Measurements from ENCODE around the gene RMI2. TPM values are rescaled to one million over a fixed set of nuclear protein-coding genes. Genes with fewer than 3 reads are reported as not detected.

Gene RMI2
- total and polyA plus RNA-seq, 9 of the 15 experiments (the other 6 are each of a cell fraction or from before 2014, with no cell fraction given), result 8.0 to 43.4 (median 32.5) TPM

GRCh38 chr16:11296706-11297491 is 48.4 kb upstream of the RMI2 start (continued):
- no peak for TF ChIP-seq HINFP (tag; conservative IDR thresholded peaks at IDR 0.05; ENCODE audit: low read depth)
- TF ChIP-seq ZHX1 (conservative IDR thresholded peaks at IDR 0.05; ENCODE audit: low read length), result no peak
- TF ChIP-seq TCF3 (CRISPR knock-in tag; IDR thresholded peaks at IDR 0.05), result no peak
- TF ChIP-seq ARNT (IDR thresholded peaks at IDR 0.05), result no peak
- TF ChIP-seq GATAD2A (IDR thresholded peaks at IDR 0.05), result no peak
- TF ChIP-seq ZFPM2 (CRISPR knock-in tag; IDR thresholded peaks at IDR 0.05), result no peak
- no peak for TF ChIP-seq FOXJ2 (tag; IDR thresholded peaks at IDR 0.05)
- TF ChIP-seq GABPB1 (CRISPR knock-in tag; IDR thresholded peaks at IDR 0.05), result no peak
- TF ChIP-seq TAF9B (IDR thresholded peaks at IDR 0.05; ENCODE audit: partially characterized antibody), result no peak
- TF ChIP-seq ZNF695 (CRISPR knock-in tag; IDR thresholded peaks at IDR 0.05), result no peak
- no peak for TF ChIP-seq RFX5 (IDR thresholded peaks at IDR 0.05; ENCODE audit: low read depth, low read length)
- TF ChIP-seq CREM (IDR thresholded peaks at IDR 0.05; ENCODE audit: low read depth), result peak; percentile 14; the same call in 1 of the 2 replicates
- no peak for TF ChIP-seq NELFE (IDR thresholded peaks at IDR 0.05; ENCODE audit: insufficient read depth, insufficient read length)
- TF ChIP-seq HDAC6 (IDR thresholded peaks at IDR 0.05; ENCODE audit: low read depth, low read length), result no peak
- TF ChIP-seq ZBTB17 (CRISPR knock-in tag; IDR thresholded peaks at IDR 0.05), result no peak
- 0 out of 4 replicates have a peak, but pooled peaks of 1 of the 2 experiments have one; percentile 15 for TF ChIP-seq MNT (conservative IDR thresholded peaks at IDR 0.05)
- TF ChIP-seq ATF2 (CRISPR knock-in tag; IDR thresholded peaks at IDR 0.05), result no peak
- no peak for TF ChIP-seq CREB3 (tag; conservative IDR thresholded peaks at IDR 0.05; ENCODE audit: low read depth)
- TF ChIP-seq SMARCA4 (IDR thresholded peaks at IDR 0.05), result no peak
- TF ChIP-seq MYNN (IDR thresholded peaks at IDR 0.05), result no peak
- no peak for TF ChIP-seq MYNN (CRISPR knock-in tag; IDR thresholded peaks at IDR 0.05)
- TF ChIP-seq ZNF121 (CRISPR knock-in tag; conservative IDR thresholded peaks at IDR 0.05), result no peak
